ENCODE measurements around the gene SPOP. TPM values are rescaled to one million over a fixed set of nuclear protein-coding genes. Genes with fewer than 3 reads are reported as not detected.

The SPOP gene
- total RNA-seq, 1 experiment from 2014 or later = 79.9 TPM

- no peak overlapping the region for H3K4me3 Mint-ChIP-seq (ENCODE audit: low read depth, unreplicated experiment)
- H3K27me3 Mint-ChIP-seq (ENCODE audit: unreplicated experiment) = no peaks in the 10 kb centered on the region
- no peak overlapping the region for H3K27ac Mint-ChIP-seq (ENCODE audit: unreplicated experiment)
- CTCF ChIA-PET = interaction anchor here (1.4 kb wide), 1 partner anchor 13 kb away, joined by 4 read pairs; no protein-coding TSS in a partner anchor
- no peaks in the 10 kb centered on the region for H3K36me3 Mint-ChIP-seq (ENCODE audit: insufficient read depth, unreplicated experiment)
- no TSS peak for BruUV-seq (replicated peaks)
- no peaks in the 10 kb centered on the region for H3K9me3 Mint-ChIP-seq (ENCODE audit: low read depth, unreplicated experiment)
- intact Hi-C loops (cut with micrococcal nuclease; ENCODE audit: unreplicated experiment) = no loop called here
- no peak for DNase-seq
- H3K4me1 Mint-ChIP-seq (ENCODE audit: low read depth, unreplicated experiment) = no peaks in the 10 kb centered on the region
- TF ChIP-seq, protein P1, sequence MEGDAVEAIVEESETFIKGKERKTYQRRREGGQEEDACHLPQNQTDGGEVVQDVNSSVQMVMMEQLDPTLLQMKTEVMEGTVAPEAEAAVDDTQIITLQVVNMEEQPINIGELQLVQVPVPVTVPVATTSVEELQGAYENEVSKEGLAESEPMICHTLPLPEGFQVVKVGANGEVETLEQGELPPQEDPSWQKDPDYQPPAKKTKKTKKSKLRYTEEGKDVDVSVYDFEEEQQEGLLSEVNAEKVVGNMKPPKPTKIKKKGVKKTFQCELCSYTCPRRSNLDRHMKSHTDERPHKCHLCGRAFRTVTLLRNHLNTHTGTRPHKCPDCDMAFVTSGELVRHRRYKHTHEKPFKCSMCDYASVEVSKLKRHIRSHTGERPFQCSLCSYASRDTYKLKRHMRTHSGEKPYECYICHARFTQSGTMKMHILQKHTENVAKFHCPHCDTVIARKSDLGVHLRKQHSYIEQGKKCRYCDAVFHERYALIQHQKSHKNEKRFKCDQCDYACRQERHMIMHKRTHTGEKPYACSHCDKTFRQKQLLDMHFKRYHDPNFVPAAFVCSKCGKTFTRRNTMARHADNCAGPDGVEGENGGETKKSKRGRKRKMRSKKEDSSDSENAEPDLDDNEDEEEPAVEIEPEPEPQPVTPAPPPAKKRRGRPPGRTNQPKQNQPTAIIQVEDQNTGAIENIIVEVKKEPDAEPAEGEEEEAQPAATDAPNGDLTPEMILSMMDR (IDR thresholded peaks at IDR 0.05; ENCODE audit: unreplicated experiment) = no peak
These were observed 45.5 kb upstream of the SPOP start for GRCh38 chr17:49723423-49723822.

GRCh38 chr17:49722066-49722465 is 44.2 kb upstream of the SPOP start:
- H3K4me3 Mint-ChIP-seq (ENCODE audit: low read depth, unreplicated experiment) = no peak overlapping the region
- H3K27me3 Mint-ChIP-seq (ENCODE audit: unreplicated experiment) = no peaks in the 10 kb centered on the region
- CTCF ChIA-PET = interaction anchor here (0.6 to 2.0 kb wide), 2 partner anchors 14 to 32 kb away, joined by 4 to 7 read pairs; no protein-coding TSS in a partner anchor
- no peaks in the 10 kb centered on the region for H3K9me3 Mint-ChIP-seq (ENCODE audit: low read depth, unreplicated experiment)
- H3K36me3 Mint-ChIP-seq (ENCODE audit: insufficient read depth, unreplicated experiment) = no peaks in the 10 kb centered on the region
- H3K27ac Mint-ChIP-seq (ENCODE audit: unreplicated experiment) = no peak overlapping the region
- TF ChIP-seq, protein P1 (IDR thresholded peaks at IDR 0.05; ENCODE audit: unreplicated experiment) = no peak
- DNase-seq = no peak
- no TSS peak for BruUV-seq (replicated peaks)
- H3K4me1 Mint-ChIP-seq (ENCODE audit: low read depth, unreplicated experiment) = no peaks in the 10 kb centered on the region
- intact Hi-C loops (cut with micrococcal nuclease; ENCODE audit: unreplicated experiment) = no loop called here

- H3K36me3 Mint-ChIP-seq (ENCODE audit: insufficient read depth, unreplicated experiment) = no peaks in the 10 kb centered on the region
- no peaks in the 10 kb centered on the region for H3K9me3 Mint-ChIP-seq (ENCODE audit: low read depth, unreplicated experiment)
- CTCF ChIA-PET = interaction anchor here (1.6 kb wide), 1 partner anchor 9 kb away, joined by 4 read pairs; the partner anchor contains the start of gene SLC35B1
- intact Hi-C loops (cut with micrococcal nuclease; ENCODE audit: unreplicated experiment) = no loop called here
- TF ChIP-seq, protein P1 (IDR thresholded peaks at IDR 0.05; ENCODE audit: unreplicated experiment) = no peak
- BruUV-seq (replicated peaks) = no TSS peak
- H3K4me1 Mint-ChIP-seq (ENCODE audit: low read depth, unreplicated experiment) = no peaks in the 10 kb centered on the region
- H3K27me3 Mint-ChIP-seq (ENCODE audit: unreplicated experiment) = no peaks in the 10 kb centered on the region
- no peak overlapping the region for H3K4me3 Mint-ChIP-seq (ENCODE audit: low read depth, unreplicated experiment)
- no peak overlapping the region for H3K27ac Mint-ChIP-seq (ENCODE audit: unreplicated experiment)
- no peak for DNase-seq
These were observed 39.5 kb upstream of the SPOP start for GRCh38 chr17:49717371-49717861.

DNA sequence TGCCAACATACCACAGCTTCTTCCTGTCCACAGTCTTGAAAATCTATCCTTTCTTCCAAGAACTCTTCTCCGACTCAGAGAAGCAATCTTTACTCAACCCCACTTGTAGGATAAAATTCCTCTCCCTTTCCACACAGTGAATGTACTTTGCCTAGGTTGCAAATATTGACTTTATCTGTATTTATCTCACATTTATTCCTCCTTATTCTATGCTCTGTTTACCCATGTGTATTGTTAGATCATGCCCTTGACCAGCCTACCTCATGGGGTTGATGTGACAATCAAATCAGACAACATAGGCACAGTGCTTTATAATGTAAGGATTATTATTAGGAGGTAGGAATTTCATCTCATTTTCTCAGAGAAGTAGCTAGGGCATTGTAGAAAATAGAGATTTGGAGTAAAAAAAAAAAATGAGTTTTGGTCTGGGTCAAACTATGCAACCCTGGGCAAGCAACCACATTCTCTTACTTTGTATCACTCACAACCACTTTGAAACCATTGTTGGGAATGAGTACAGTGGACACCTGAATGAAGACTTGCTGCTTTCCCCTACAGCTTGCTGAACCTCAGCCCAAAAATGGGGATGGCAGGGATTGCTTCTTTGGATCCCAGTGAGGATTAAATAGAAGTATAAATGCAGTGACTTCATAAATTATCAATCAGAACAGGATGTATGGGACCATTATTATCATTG is 38.9 kb upstream of the SPOP start:
- no peak overlapping the region for H3K4me3 Mint-ChIP-seq (ENCODE audit: low read depth, unreplicated experiment)
- no TSS peak for BruUV-seq (replicated peaks)
- intact Hi-C loops (cut with micrococcal nuclease; ENCODE audit: unreplicated experiment) = no loop called here
- no peaks in the 10 kb centered on the region for H3K27me3 Mint-ChIP-seq (ENCODE audit: unreplicated experiment)
- TF ChIP-seq, protein P1 (IDR thresholded peaks at IDR 0.05; ENCODE audit: unreplicated experiment) = no peak
- H3K27ac Mint-ChIP-seq (ENCODE audit: unreplicated experiment) = no peak overlapping the region
- no peak for DNase-seq
- CTCF ChIA-PET = interaction anchor here (1.0 to 1.6 kb wide), 2 partner anchors 8 to 86 kb away, joined by 3 to 4 read pairs; partner anchors contain the start of gene SLC35B1
- no peaks in the 10 kb centered on the region for H3K36me3 Mint-ChIP-seq (ENCODE audit: insufficient read depth, unreplicated experiment)
- H3K9me3 Mint-ChIP-seq (ENCODE audit: low read depth, unreplicated experiment) = no peaks in the 10 kb centered on the region
- H3K4me1 Mint-ChIP-seq (ENCODE audit: low read depth, unreplicated experiment) = no peaks in the 10 kb centered on the region
